Duodenal mucosa (tissue), 2 donors: Measurements from ENCODE around the gene ADRA2A.

Experiments
- H3K27ac ChIP-seq: one replicate; pipeline ENCODE4 v1.7.0; 2013; ENCODE audit warnings: low read depth, low read length
- H3K27me3 ChIP-seq, 2 donors: one replicate each; pipeline ENCODE4 v1.7.0; 2013; ENCODE audit warnings: low read length in 2 of 2, control low read depth in 1 of 2; ENCODE audit not compliant: insufficient read depth in 2 of 2, control insufficient read depth in 1 of 2
- H3K36me3 ChIP-seq, 2 donors: one replicate each; pipeline ENCODE4 v1.7.0; 2013; ENCODE audit warnings: low read length in 2 of 2, control low read depth in 1 of 2; ENCODE audit not compliant: insufficient read depth in 2 of 2, control insufficient read depth in 1 of 2
- H3K4me1 ChIP-seq, 2 donors: one replicate each; pipeline ENCODE4 v1.7.0; 2013; ENCODE audit warnings: low read length in 2 of 2, control low read depth in 1 of 2; ENCODE audit not compliant: insufficient read depth in 2 of 2, control insufficient read depth in 1 of 2
- H3K4me3 ChIP-seq, 2 donors: one replicate each; pipeline ENCODE4 v1.7.0; 2013; ENCODE audit warnings: low read length in 2 of 2, low read depth in 1 of 2
- H3K9ac ChIP-seq, 2 donors: one replicate each; pipeline ENCODE4 v1.7.0; 2013; ENCODE audit warnings: low read length in 2 of 2, low read depth in 1 of 2
- H3K9me3 ChIP-seq, 2 donors: one replicate each; pipeline ENCODE4 v1.7.0; 2013; ENCODE audit warnings: low read length in 2 of 2, control low read depth in 1 of 2; ENCODE audit not compliant: control insufficient read depth in 1 of 2

Gene ADRA2A

GRCh38 chr10:111082102-111082975 is 5.5 kb downstream of the ADRA2A start:
- Histone ChIP-seq H3K27me3 (no peaks in the 10 kb centered on the region), H3K4me1 (peaks cover 0 to 10% of the 10 kb centered on the region in 2 donors), H3K4me3 (no peak overlapping the region), H3K9me3 (no peaks in the 10 kb centered on the region), H3K9ac (no peak overlapping the region), H3K36me3 (no peaks in the 10 kb centered on the region), H3K27ac (no peak overlapping the region)

- H3K27me3 ChIP-seq: no peaks in the 10 kb centered on the region
- no peak overlapping the region for H3K27ac ChIP-seq
- no peak overlapping the region for H3K4me3 ChIP-seq
- H3K9ac ChIP-seq: no peak overlapping the region
- no peaks in the 10 kb centered on the region for H3K9me3 ChIP-seq
- H3K4me1 ChIP-seq: peaks cover 0 to 5% of the 10 kb centered on the region in 2 donors
- no peaks in the 10 kb centered on the region for H3K36me3 ChIP-seq
Measured at GRCh38 chr10:111083222-111084095, 6.6 kb downstream of the ADRA2A start.

DNA sequence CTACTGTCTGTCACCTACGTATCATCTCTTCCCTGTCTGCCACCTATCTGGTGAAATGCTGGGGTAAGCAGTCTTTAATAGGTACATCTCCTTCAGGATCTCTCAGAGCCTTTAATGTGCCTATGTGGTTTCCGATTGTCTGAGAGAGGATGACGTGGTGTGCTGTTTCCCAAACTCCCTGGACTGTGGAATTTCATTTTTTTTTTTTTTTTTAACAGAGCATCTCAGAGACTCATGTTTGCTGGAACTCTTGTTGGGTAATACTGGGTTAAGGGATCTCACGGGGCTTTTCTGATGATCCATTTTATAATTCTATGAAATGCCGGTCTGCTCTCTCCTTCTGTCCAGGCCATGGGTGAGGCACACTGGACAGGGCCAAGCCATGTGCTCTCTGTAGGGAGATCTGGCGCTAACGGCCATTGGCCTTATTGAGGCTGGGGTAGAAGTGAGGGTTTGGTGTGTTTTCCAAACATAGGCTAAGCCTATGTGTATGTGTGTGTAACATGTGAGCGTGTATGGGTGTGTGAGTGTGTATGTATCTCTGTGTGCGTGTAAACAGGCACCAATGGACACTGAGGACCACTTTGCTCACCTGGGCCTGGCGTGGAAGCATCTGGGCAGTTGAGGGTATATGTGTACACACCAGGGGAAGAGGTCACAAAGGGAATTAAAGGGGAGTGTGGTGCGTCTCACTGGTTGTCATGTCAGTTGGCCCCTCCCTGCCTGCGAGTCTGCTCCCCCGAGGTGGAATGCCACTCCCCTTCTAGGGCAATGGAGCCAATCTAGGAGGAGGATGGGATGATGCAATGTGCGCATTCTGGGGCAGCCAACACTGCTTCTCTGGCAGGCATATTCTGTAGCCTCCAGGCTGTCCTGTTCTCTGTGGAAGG is 7.8 kb downstream of the ADRA2A start:
- Histone ChIP-seq H3K9me3 (no peaks in the 10 kb centered on the region), H3K9ac (no peak overlapping the region), H3K27me3 (no peaks in the 10 kb centered on the region), H3K36me3 (no peaks in the 10 kb centered on the region), H3K27ac (no peak overlapping the region), H3K4me3 (no peak overlapping the region), H3K4me1 (no peaks in the 10 kb centered on the region)

DNA sequence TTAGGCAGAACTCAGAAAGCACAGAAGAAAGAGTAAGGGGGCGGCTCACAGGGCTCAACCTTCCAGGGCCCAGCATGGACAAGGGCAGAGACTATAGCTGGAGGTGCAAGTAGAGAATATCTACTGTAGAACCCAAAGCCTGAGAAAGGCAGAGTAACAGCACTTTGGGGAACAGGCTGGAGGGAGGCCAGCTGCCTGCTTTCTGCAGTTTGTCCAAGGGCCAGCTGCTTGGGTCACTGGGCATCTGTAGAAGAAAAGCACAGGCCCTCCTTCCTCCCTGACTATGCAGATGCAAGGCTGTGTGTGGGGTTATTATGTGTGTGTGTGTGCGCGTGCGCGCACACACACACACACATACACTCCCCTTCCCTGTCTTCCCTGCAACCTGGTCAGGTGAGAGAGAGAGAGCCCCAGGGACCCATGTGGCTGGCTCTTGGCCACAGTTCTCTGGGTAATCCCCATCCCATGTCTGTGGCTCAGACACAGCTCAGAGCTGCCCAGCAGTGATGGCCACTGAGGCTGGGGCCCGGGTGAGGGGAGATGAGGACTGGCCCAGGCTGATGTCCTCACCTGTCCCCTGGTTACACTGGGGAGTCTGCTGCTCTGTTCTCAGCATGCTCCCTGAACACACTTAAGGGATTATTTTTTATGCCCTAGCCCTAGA is 9.0 kb downstream of the ADRA2A start:
- H3K9ac ChIP-seq: no peak overlapping the region
- no peak overlapping the region for H3K4me3 ChIP-seq
- no peak overlapping the region for H3K27ac ChIP-seq
- no peaks in the 10 kb centered on the region for H3K36me3 ChIP-seq
- no peaks in the 10 kb centered on the region for H3K9me3 ChIP-seq
- H3K27me3 ChIP-seq: no peaks in the 10 kb centered on the region
- no peaks in the 10 kb centered on the region for H3K4me1 ChIP-seq

- Histone ChIP-seq H3K9me3 (no peaks in the 10 kb centered on the region), H3K36me3 (no peaks in the 10 kb centered on the region), H3K4me3 (no peak overlapping the region), H3K9ac (no peak overlapping the region), H3K27me3 (no peaks in the 10 kb centered on the region), H3K27ac (no peak overlapping the region), H3K4me1 (no peaks in the 10 kb centered on the region)
Measured at GRCh38 chr10:111086574-111086973, 9.7 kb downstream of the ADRA2A start.

GRCh38 chr10:111087331-111087756 is 10.5 kb downstream of the ADRA2A start:
- Histone ChIP-seq H3K4me3 (no peak overlapping the region), H3K36me3 (no peaks in the 10 kb centered on the region), H3K9me3 (no peaks in the 10 kb centered on the region), H3K27me3 (no peaks in the 10 kb centered on the region), H3K4me1 (no peaks in the 10 kb centered on the region), H3K27ac (no peak overlapping the region), H3K9ac (no peak overlapping the region)

GRCh38 chr10:111087968-111088505 is 11.2 kb downstream of the ADRA2A start:
- no peak overlapping the region for H3K9ac ChIP-seq
- H3K4me3 ChIP-seq: no peak overlapping the region
- H3K4me1 ChIP-seq: no peaks in the 10 kb centered on the region
- H3K36me3 ChIP-seq: no peaks in the 10 kb centered on the region
- no peak overlapping the region for H3K27ac ChIP-seq
- H3K27me3 ChIP-seq: no peaks in the 10 kb centered on the region
- H3K9me3 ChIP-seq: no peaks in the 10 kb centered on the region

DNA sequence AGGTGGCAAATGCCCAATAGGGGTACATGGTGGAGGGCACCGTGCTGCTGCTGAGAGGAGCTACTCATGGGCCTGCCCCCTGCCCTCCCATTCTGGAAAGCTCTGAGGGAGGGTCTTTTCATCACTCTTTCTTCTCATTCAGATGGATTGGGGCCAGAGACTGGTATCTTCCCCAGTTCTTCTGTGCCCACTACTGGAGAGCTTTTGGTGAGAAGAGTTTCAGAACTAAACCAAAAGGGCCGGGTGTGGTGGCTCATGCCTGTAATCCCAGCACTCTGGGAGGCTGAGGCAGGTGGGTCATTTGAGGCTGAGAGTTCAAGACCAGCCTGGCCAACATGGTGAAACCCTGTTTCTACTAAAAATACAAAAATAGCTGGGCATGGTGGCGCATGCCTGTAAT is 12.5 kb downstream of the ADRA2A start:
- Histone ChIP-seq H3K27me3 (no peaks in the 10 kb centered on the region), H3K27ac (no peak overlapping the region), H3K4me1 (no peaks in the 10 kb centered on the region), H3K9me3 (no peaks in the 10 kb centered on the region), H3K9ac (no peak overlapping the region), H3K4me3 (no peak overlapping the region), H3K36me3 (no peaks in the 10 kb centered on the region)

DNA sequence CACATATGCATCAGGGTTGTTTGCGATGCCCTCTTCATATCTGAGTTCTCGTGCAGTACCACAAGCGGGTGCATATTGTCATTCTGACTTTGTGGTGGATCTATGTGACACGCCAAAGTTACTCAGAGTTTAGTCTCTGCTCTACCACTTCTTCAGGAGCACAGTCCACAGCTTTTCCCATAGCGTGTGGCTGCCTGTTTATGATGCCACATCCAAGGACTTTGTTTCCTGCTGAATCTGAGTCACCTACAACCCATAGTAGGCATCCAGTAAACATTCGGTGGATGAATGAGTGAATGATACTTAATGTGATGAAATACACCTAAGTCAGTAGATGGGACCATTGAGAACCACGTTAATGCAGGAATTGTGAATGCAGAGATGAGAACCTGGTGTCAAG is 15.0 kb downstream of the ADRA2A start:
- Histone ChIP-seq H3K27me3 (no peaks in the 10 kb centered on the region), H3K27ac (no peak overlapping the region), H3K4me1 (no peaks in the 10 kb centered on the region), H3K36me3 (no peaks in the 10 kb centered on the region), H3K9me3 (no peaks in the 10 kb centered on the region), H3K4me3 (no peak overlapping the region), H3K9ac (no peak overlapping the region)
